C4-2B (cell line): ENCODE data around the gene CLCA2.

Experiments used
- CTCF ChIP-seq: fragments of 450-650 bp; conservative IDR thresholded peaks from 2 replicates; pipeline ENCODE4 v1.5.1; 2017; ENCODE audit warnings: mild to moderate bottlenecking
- ZFX ChIP-seq: fragments of 450-650 bp; IDR thresholded peaks from 2 replicates; pipeline ENCODE4 v1.6.1; 2017

DNA sequence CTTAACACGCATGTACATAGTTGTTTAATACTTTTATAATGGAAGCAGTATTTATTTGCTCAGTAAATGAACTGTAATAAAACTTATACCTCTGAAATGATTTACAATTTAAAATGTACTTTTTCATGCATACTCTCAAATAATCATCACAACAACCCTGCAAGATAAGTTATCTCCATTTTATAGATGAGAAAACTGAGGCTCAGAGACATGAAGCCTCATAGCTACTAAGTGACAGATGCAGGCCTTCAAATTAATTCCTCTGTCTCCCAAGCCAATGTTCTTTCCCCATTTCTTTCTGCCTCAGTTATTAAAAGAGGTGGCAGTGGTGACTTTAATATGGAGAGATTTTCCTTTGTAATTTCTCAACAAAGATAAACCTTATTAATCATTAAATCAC, 25.1 kb downstream of the CLCA2 start:
- TF ChIP-seq CTCF (no peak), ZFX (no peak)
